ENCODE data around the gene LDLRAD3. TPM values are rescaled to one million over a fixed set of nuclear protein-coding genes. Genes with fewer than 3 reads are reported as not detected.

The LDLRAD3 gene
- total RNA-seq, 1 donor from 2014 or later = 14.9 TPM

GRCh38 chr11:36048496-36049247 is 104.8 kb downstream of the LDLRAD3 start:
- DNase-seq (ENCODE audit: low spot score) = no peak

- DNase-seq (ENCODE audit: low spot score) = no peak
Measured at GRCh38 chr11:36051235-36052144, 107.6 kb downstream of the LDLRAD3 start.

- no peak for DNase-seq (ENCODE audit: low spot score)
Measured at GRCh38 chr11:36053281-36053680, 109.4 kb downstream of the LDLRAD3 start.

GRCh38 chr11:36053862-36054261 is 110.0 kb downstream of the LDLRAD3 start:
- DNase-seq (ENCODE audit: low spot score) = no peak

GRCh38 chr11:36054628-36055027 is 110.8 kb downstream of the LDLRAD3 start:
- DNase-seq (ENCODE audit: low spot score) = no peak

- no peak for DNase-seq (ENCODE audit: low spot score)
Measured at GRCh38 chr11:36056160-36056751, 112.4 kb downstream of the LDLRAD3 start.

GRCh38 chr11:36057379-36058042 is 113.6 kb downstream of the LDLRAD3 start:
- DNase-seq (ENCODE audit: low spot score) = no peak

- no peak for DNase-seq (ENCODE audit: low spot score)
Measured at GRCh38 chr11:36059660-36060059, 115.8 kb downstream of the LDLRAD3 start.

GRCh38 chr11:36060926-36061325 is 117.1 kb downstream of the LDLRAD3 start:
- no peak for DNase-seq (ENCODE audit: low spot score)

GRCh38 chr11:36061471-36061870 is 117.6 kb downstream of the LDLRAD3 start:
- no peak for DNase-seq (ENCODE audit: low spot score)

GRCh38 chr11:36062796-36063365 is 119.0 kb downstream of the LDLRAD3 start:
- DNase-seq (ENCODE audit: low spot score) = no peak

GRCh38 chr11:36065436-36065835 is 121.6 kb downstream of the LDLRAD3 start:
- no peak for DNase-seq (ENCODE audit: low spot score)

GRCh38 chr11:36066891-36067290 is 123.0 kb downstream of the LDLRAD3 start:
- no peak for DNase-seq (ENCODE audit: low spot score)

GRCh38 chr11:36069576-36070212 is 125.8 kb downstream of the LDLRAD3 start:
- no peak for DNase-seq (ENCODE audit: low spot score)

- DNase-seq (ENCODE audit: low spot score) = no peak
Measured at GRCh38 chr11:36070213-36070953, 126.5 kb downstream of the LDLRAD3 start.

- no peak for DNase-seq (ENCODE audit: low spot score)
Measured at GRCh38 chr11:36070954-36071330, 127.1 kb downstream of the LDLRAD3 start.

GRCh38 chr11:36071917-36072500 is 128.1 kb downstream of the LDLRAD3 start:
- DNase-seq (ENCODE audit: low spot score) = no peak

- DNase-seq (ENCODE audit: low spot score) = no peak
Measured at GRCh38 chr11:36073411-36074203, 129.7 kb downstream of the LDLRAD3 start.

GRCh38 chr11:36074941-36075431 is 131.1 kb downstream of the LDLRAD3 start:
- no peak for DNase-seq (ENCODE audit: low spot score)
